HUES64 (cell line): ENCODE measurements around the gene BACH1.

ENCODE experiments used
- H3K27ac ChIP-seq: 2 replicates; pipeline ENCODE4 v1.7.0; 2013; ENCODE audit warnings: low read depth, low read length, inconsistent platforms
- H3K27me3 ChIP-seq: 2 replicates; pipeline ENCODE4 v1.6.1; 2013; ENCODE audit warnings: mild to moderate bottlenecking, low read length; ENCODE audit not compliant: insufficient read depth
- H3K36me3 ChIP-seq: 2 replicates; pipeline ENCODE4 v1.6.1; 2013; ENCODE audit warnings: mild to moderate bottlenecking, low read length; ENCODE audit not compliant: insufficient read depth
- H3K4me1 ChIP-seq: 2 replicates; pipeline ENCODE4 v1.6.1; 2013; ENCODE audit warnings: mild to moderate bottlenecking, low read length, moderate library complexity; ENCODE audit not compliant: insufficient read depth
- H3K4me3 ChIP-seq: 2 replicates; pipeline ENCODE4 v1.5.1; 2013; ENCODE audit warnings: mild to moderate bottlenecking, low read length, moderate library complexity
- H3K9ac ChIP-seq: 2 replicates; pipeline ENCODE4 v1.6.1; 2013; ENCODE audit warnings: mild to moderate bottlenecking, low read depth, low read length
- H3K9me3 ChIP-seq: 2 replicates; pipeline ENCODE4 v1.6.1; 2013; ENCODE audit warnings: low read depth, low read length; ENCODE audit not compliant: insufficient read depth
- WGBS: fragments of 150-250, 120-280 bp; methylation state at CpG from one replicate; pipeline ENCODE4 v1.1.7; 2013; ENCODE audit warnings: missing lambda C conversion rate; 5-methylcytosine and 5-hydroxymethylcytosine counted together

Gene BACH1

GRCh38 chr21:29371464-29371863 lies 72.7 kb downstream of the BACH1 start:
- no peak overlapping the region for H3K27ac ChIP-seq
- no peak overlapping the region for H3K9ac ChIP-seq
- H3K4me3 ChIP-seq: no peak overlapping the region
- H3K9me3 ChIP-seq: no peaks in the 10 kb centered on the region
- no peaks in the 10 kb centered on the region for H3K27me3 ChIP-seq
- no peaks in the 10 kb centered on the region for H3K36me3 ChIP-seq
- no peaks in the 10 kb centered on the region for H3K4me1 ChIP-seq
- WGBS: 93% methylated on average over 4 of the region's 4 CpGs

- Histone ChIP-seq H3K4me3 (no peak overlapping the region), H3K4me1 (0 out of 2 replicates have a peak, but pooled peaks cover 3% of the 10 kb centered on the region), H3K9me3 (no peaks in the 10 kb centered on the region), H3K36me3 (no peaks in the 10 kb centered on the region), H3K9ac (no peak overlapping the region), H3K27me3 (no peaks in the 10 kb centered on the region), H3K27ac (no peak overlapping the region)
- 58% methylated on average over 10 of the region's 11 CpGs for WGBS
These were observed 73.5 kb downstream of the BACH1 start for GRCh38 chr21:29372063-29372802.

DNA sequence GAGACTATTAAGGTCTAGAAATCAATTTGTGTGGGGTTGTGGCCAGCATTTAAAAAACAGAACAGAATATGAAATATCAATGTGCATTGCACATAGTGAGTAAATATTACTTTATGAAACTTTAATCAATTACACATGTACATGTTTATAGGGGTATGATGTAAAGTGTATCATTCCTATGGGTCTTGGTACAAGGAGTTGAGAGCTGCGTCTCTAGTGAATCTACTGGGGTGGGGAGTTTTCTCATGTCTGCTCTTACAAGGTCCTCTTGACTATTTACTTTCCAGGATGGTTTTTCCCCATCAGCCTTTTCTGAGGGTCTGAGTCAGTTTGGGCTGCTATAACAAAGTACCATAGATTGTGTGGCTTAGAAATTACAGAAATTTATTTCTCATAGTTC lies 75.8 kb downstream of the BACH1 start:
- Histone ChIP-seq H3K27ac (no peak overlapping the region), H3K9me3 (no peaks in the 10 kb centered on the region), H3K4me1 (0 out of 2 replicates have a peak, but pooled peaks cover 3% of the 10 kb centered on the region), H3K9ac (no peak overlapping the region), H3K27me3 (no peaks in the 10 kb centered on the region), H3K4me3 (no peak overlapping the region), H3K36me3 (no peaks in the 10 kb centered on the region)
- WGBS: 79% methylated on average over 1 of the region's 1 CpG

- H3K4me1 ChIP-seq: 0 out of 2 replicates have a peak, but pooled peaks cover 3% of the 10 kb centered on the region
- H3K27me3 ChIP-seq: no peaks in the 10 kb centered on the region
- H3K36me3 ChIP-seq: no peaks in the 10 kb centered on the region
- no peak overlapping the region for H3K4me3 ChIP-seq
- H3K9me3 ChIP-seq: no peaks in the 10 kb centered on the region
- WGBS: 55% methylated on average over 3 of the region's 3 CpGs
- no peak overlapping the region for H3K9ac ChIP-seq
- no peak overlapping the region for H3K27ac ChIP-seq
These were observed 77.8 kb downstream of the BACH1 start for GRCh38 chr21:29376556-29376955.

GRCh38 chr21:29377266-29377665 lies 78.5 kb downstream of the BACH1 start:
- Histone ChIP-seq H3K9me3 (no peaks in the 10 kb centered on the region), H3K36me3 (no peaks in the 10 kb centered on the region), H3K4me3 (no peak overlapping the region), H3K27me3 (no peaks in the 10 kb centered on the region), H3K4me1 (peaks cover 8% of the 10 kb centered on the region; the same call in 1 of the 2 replicates), H3K27ac (no peak overlapping the region), H3K9ac (no peak overlapping the region)
- WGBS: 98% methylated on average over 4 of the region's 4 CpGs

DNA sequence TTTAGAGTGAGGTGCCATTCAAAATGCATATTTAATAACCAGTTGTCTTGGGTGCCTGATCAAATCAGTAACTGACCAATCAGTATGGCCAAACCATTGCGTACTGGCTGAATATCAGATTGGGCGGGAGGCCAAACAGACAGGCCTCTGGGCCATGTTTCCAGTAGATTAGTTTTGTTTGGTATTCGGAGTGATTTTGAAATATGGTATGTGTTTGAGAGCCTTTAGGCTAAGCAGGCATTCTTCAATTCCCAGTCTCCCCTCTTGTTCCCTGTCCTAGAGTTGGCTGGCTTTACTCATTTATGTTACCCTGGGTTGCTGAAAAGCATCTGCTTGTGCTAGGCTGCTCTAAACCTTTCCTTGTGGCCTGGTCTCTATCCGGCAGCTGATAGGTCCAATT lies 80.1 kb downstream of the BACH1 start:
- no peaks in the 10 kb centered on the region for H3K27me3 ChIP-seq
- H3K36me3 ChIP-seq: no peaks in the 10 kb centered on the region
- no peak overlapping the region for H3K9ac ChIP-seq
- no peak overlapping the region for H3K27ac ChIP-seq
- no peak overlapping the region for H3K4me3 ChIP-seq
- no peaks in the 10 kb centered on the region for H3K9me3 ChIP-seq
- H3K4me1 ChIP-seq: peaks cover 8% of the 10 kb centered on the region; the same call in 1 of the 2 replicates
- WGBS: 94% methylated on average over 4 of the region's 4 CpGs

- no peak overlapping the region for H3K27ac ChIP-seq
- no peaks in the 10 kb centered on the region for H3K36me3 ChIP-seq
- H3K4me3 ChIP-seq: no peak overlapping the region
- no peak overlapping the region for H3K9ac ChIP-seq
- H3K4me1 ChIP-seq: peaks cover 8% of the 10 kb centered on the region; the same call in 1 of the 2 replicates
- H3K27me3 ChIP-seq: no peaks in the 10 kb centered on the region
- WGBS: 91% methylated on average over 4 of the region's 6 CpGs
- H3K9me3 ChIP-seq: no peaks in the 10 kb centered on the region
These were observed 80.9 kb downstream of the BACH1 start for GRCh38 chr21:29379517-29380054.

- 89% methylated on average over 4 of the region's 4 CpGs for WGBS
- H3K4me1 ChIP-seq: peaks cover 5% of the 10 kb centered on the region; the same call in 1 of the 2 replicates
- no peak overlapping the region for H3K27ac ChIP-seq
- H3K27me3 ChIP-seq: no peaks in the 10 kb centered on the region
- no peak overlapping the region for H3K4me3 ChIP-seq
- no peaks in the 10 kb centered on the region for H3K9me3 ChIP-seq
- H3K36me3 ChIP-seq: no peaks in the 10 kb centered on the region
- H3K9ac ChIP-seq: no peak overlapping the region
These were observed 83.4 kb downstream of the BACH1 start for GRCh38 chr21:29382030-29382654.

GRCh38 chr21:29384683-29385359 lies 86.1 kb downstream of the BACH1 start:
- WGBS: 86% methylated on average over 2 of the region's 2 CpGs
- peaks cover 5% of the 10 kb centered on the region; the same call in 1 of the 2 replicates for H3K4me1 ChIP-seq

DNA sequence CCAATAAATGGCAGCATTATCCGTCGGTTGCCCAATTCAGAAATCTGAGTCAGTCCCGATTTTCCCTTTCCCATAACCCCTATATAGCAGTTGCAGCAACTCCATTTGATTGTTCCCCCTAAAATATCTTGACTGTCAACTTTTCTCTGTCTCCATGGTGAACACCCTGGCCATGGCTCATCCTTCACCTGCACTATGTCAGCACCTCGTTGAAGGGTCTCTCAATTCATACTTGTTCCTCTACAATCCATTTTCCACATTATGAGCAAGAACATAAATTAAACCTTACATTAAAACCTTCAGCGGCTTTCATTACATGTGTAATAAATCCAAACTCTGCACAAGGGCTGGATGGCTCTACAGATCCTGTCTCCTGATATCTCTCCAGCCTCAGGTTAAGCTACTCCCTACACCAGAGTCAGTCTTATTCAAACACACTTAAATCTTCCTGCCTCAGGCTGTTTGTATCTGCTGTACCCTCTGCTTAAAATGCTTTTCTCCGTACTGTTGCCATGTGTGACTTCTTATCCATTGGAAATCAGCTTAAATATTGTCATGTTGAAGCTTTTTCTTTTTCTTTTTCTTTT lies 87.3 kb downstream of the BACH1 start:
- Histone ChIP-seq H3K4me3 (no peak overlapping the region), H3K27ac (no peak overlapping the region)
- 95% methylated on average over 6 of the region's 6 CpGs for WGBS

More at GRCh38 chr21:29384683-29385359, 86.1 kb downstream of the BACH1 start:
- no peak overlapping the region for H3K27ac ChIP-seq
- no peaks in the 10 kb centered on the region for H3K36me3 ChIP-seq
- no peak overlapping the region for H3K4me3 ChIP-seq
- H3K9ac ChIP-seq: no peak overlapping the region
- H3K9me3 ChIP-seq: no peaks in the 10 kb centered on the region
- no peaks in the 10 kb centered on the region for H3K27me3 ChIP-seq

More for the DNA sequence above, 87.3 kb downstream of the BACH1 start:
- peaks cover 5% of the 10 kb centered on the region; the same call in 1 of the 2 replicates for H3K4me1 ChIP-seq
- H3K36me3 ChIP-seq: no peaks in the 10 kb centered on the region
- H3K27me3 ChIP-seq: no peaks in the 10 kb centered on the region
- H3K9ac ChIP-seq: no peak overlapping the region
- H3K9me3 ChIP-seq: no peaks in the 10 kb centered on the region
